Endothelial cell of umbilical vein (primary cell): Measurements from ENCODE around the gene LCE2A. TPM values are rescaled to one million over a fixed set of nuclear protein-coding genes. Genes with fewer than 3 reads are reported as not detected.

Source experiments
- BruUV-seq: library from RNA; stranded (reverse); fragments of 400-500 nt; replicated peaks from 2 replicates; lab custom pipeline; 2021; lab: Mats Ljungman, UMichigan
- CTCF ChIA-PET: fragments of 300-600, 350-600 bp; sonication (Branson Sonifier 250); formaldehyde crosslinking; loops from one replicate; lab custom pipeline; 2021; ENCODE audit warnings: antibody characterized with exemption, inconsistent platforms; lab: Charles Lee
- POLR2A ChIA-PET: fragments of 300-600, 350-600 bp; sonication (Branson Sonifier 250); formaldehyde crosslinking; loops from one replicate; lab custom pipeline; 2021; ENCODE audit warnings: antibody characterized with exemption, inconsistent platforms; lab: Charles Lee
- DNase-seq: peaks from one replicate; pipeline ENCODE4 v3.0.0-alpha.2; 2011; ENCODE audit warnings: low read depth, low spot score
- FAIRE-seq: peaks from 2 replicates; lab custom pipeline; 2011; peaks lifted over from hg19 to GRCh38; lab: Jason Lieb, UNC
- H2AFZ ChIP-seq: 2 replicates; pipeline ENCODE4 v1.6.0; 2012; ENCODE audit warnings: low read depth, low read length, control low read depth, inconsistent platforms
- H3K27ac ChIP-seq: 2 replicates; pipeline ENCODE4 v1.5.1; 2011; ENCODE audit warnings: low read depth, mild to moderate bottlenecking, control low read depth, low read length, moderate library complexity; ENCODE audit not compliant: insufficient read depth
- H3K27me3 ChIP-seq, 2 experiments: 2 replicates each; pipeline versions ENCODE4 v1.6.0 to v1.6.1; 2011; ENCODE audit warnings: low read length in 2 of 2, mixed read lengths in 1 of 2; ENCODE audit not compliant: control insufficient read depth in 2 of 2, insufficient read depth in 2 of 2
- H3K36me3 ChIP-seq, 2 experiments: 2 replicates in 1 of 2; 3 replicates in 1 of 2; pipeline ENCODE4 v1.5.1; 2011; ENCODE audit warnings: low read length in 2 of 2, mild to moderate bottlenecking in 1 of 2, moderate library complexity in 1 of 2; ENCODE audit not compliant: control insufficient read depth in 2 of 2, insufficient read depth in 2 of 2; ENCODE audit errors: extremely low read depth in 1 of 2
- H3K4me1 ChIP-seq: 3 replicates; pipeline ENCODE4 v1.5.1; 2011; ENCODE audit warnings: mild to moderate bottlenecking, low read length; ENCODE audit not compliant: control insufficient read depth, insufficient read depth; ENCODE audit errors: extremely low read depth
- H3K4me2 ChIP-seq: 2 replicates; pipeline ENCODE4 v1.6.1; 2011; ENCODE audit warnings: low read length, control low read depth, mixed read lengths; ENCODE audit not compliant: insufficient read depth
- H3K4me3 ChIP-seq, 3 experiments: fragments of 200-600 bp in 1 of 3; sonication (generic), shearing (Covaris generic) in 1 of 3; replicated peaks in 1 of 3; 2 replicates each; pipeline ENCODE4 v1.5.1; 2011 to 2016; ENCODE audit warnings: control low read depth in 3 of 3, low read length in 3 of 3, mild to moderate bottlenecking in 2 of 3, inconsistent platforms in 1 of 3, low read depth in 1 of 3, moderate library complexity in 1 of 3; ENCODE audit not compliant: insufficient read depth in 1 of 3
- H3K79me2 ChIP-seq: 2 replicates; pipeline ENCODE4 v1.6.0; 2012; ENCODE audit warnings: low read length, inconsistent platforms; ENCODE audit not compliant: control insufficient read depth, insufficient read depth
- H3K9ac ChIP-seq: replicated peaks from 2 replicates; pipeline ENCODE3; 2011; ENCODE audit warnings: low read length, control low read depth; ENCODE audit not compliant: insufficient read depth; ENCODE audit errors: extremely low read depth
- H3K9me1 ChIP-seq: replicated peaks from 3 replicates; pipeline ENCODE4 v1.6.0; 2011; ENCODE audit warnings: mild to moderate bottlenecking, low read length; ENCODE audit not compliant: control insufficient read depth, insufficient read depth; ENCODE audit errors: extremely low read depth
- H3K9me3 ChIP-seq: replicated peaks from 2 replicates; pipeline ENCODE4 v1.5.1; 2012; ENCODE audit warnings: low read length, inconsistent platforms; ENCODE audit not compliant: control insufficient read depth, insufficient read depth
- H4K20me1 ChIP-seq: replicated peaks from 2 replicates; pipeline ENCODE3; 2011; ENCODE audit warnings: mild to moderate bottlenecking, low read length; ENCODE audit not compliant: control insufficient read depth, insufficient read depth; ENCODE audit errors: extremely low read depth
- EZH2 ChIP-seq: IDR thresholded peaks from 2 replicates; pipeline ENCODE4 v1.6.1; 2012; ENCODE audit warnings: borderline replicate concordance, low read depth, mild to moderate bottlenecking, moderate library complexity, low read length, inconsistent platforms; ENCODE audit not compliant: severe bottlenecking
- FOS ChIP-seq: IDR thresholded peaks from 2 replicates; pipeline ENCODE4 v1.6.1; 2011; ENCODE audit warnings: mild to moderate bottlenecking, low read length, moderate library complexity, borderline replicate concordance; ENCODE audit not compliant: insufficient read depth
- GATA2 ChIP-seq: IDR thresholded peaks from 2 replicates; pipeline ENCODE4 v1.7.0; 2011; ENCODE audit warnings: low read depth, mild to moderate bottlenecking, moderate library complexity, mixed read lengths, low read length; ENCODE audit not compliant: insufficient read length, insufficient read depth
- JUN ChIP-seq: IDR thresholded peaks from 2 replicates; pipeline ENCODE4 v1.6.1; 2011; ENCODE audit warnings: borderline replicate concordance, low read depth; ENCODE audit not compliant: insufficient read length, insufficient read depth
- MYC ChIP-seq: IDR thresholded peaks from one replicate; pipeline ENCODE4 v1.6.1; 2011; ENCODE audit warnings: mild to moderate bottlenecking, low read depth, low read length
- POLR2A ChIP-seq: IDR thresholded peaks from 2 replicates; pipeline ENCODE4 v1.6.1; 2012; ENCODE audit warnings: low read depth, mild to moderate bottlenecking, control low read depth, low read length
- POLR2AphosphoS5 ChIP-seq: IDR thresholded peaks from 2 replicates; pipeline ENCODE4 v1.6.1; 2012; ENCODE audit warnings: low read depth, mild to moderate bottlenecking, control low read depth, low read length, moderate library complexity; ENCODE audit not compliant: insufficient read depth
- dilution Hi-C: fragments of 300-500 bp; cut with MboI; formaldehyde crosslinking; loops from one replicate; pipeline ENCODE4 v1.15.0; 2019; ENCODE audit warnings: low sequenced_read_pairs; ENCODE audit not compliant: extremely low pct_ligation_motif_present
- intact Hi-C: fragments of 100-400 bp; cut with micrococcal nuclease; formaldehyde crosslinking; loops from one replicate; pipeline ENCODE4 v1.10.0; 2022
- polyA plus RNA-seq, 4 experiments: library from polyadenylated mRNA; depleted of rRNA in 3 of 4; stranded (reverse) in 3 of 4; unstranded in 1 of 4; fragments of >200 nt; gene quantifications; 2 replicates each; pipeline versions ENCODE4 v1.2.1 to v1.2.3, GENCODE V29; 2011 to 2012; ENCODE audit warnings: missing spikeins in 1 of 4
- total RNA-seq: library from RNA; stranded (reverse); gene quantifications from 2 replicates; pipeline ENCODE4 v1.2.3, GENCODE V29; 2021
- TF ChIP-seq, protein P1 (sequence below): IDR thresholded peaks from 2 replicates; pipeline ENCODE4 v1.6.1; 2011; ENCODE audit not compliant: insufficient read depth, insufficient read length
- TF ChIP-seq, protein P2 (sequence below), 2 donors: IDR thresholded peaks; 1 replicate in 1 of 2; 2 replicates in 1 of 2; pipeline ENCODE4 v1.5.1; 2011; ENCODE audit warnings: low read length in 2 of 2, mild to moderate bottlenecking in 2 of 2, moderate library complexity in 2 of 2, control low read depth in 1 of 2, inconsistent platforms in 1 of 2, low read depth in 1 of 2; ENCODE audit not compliant: insufficient read depth in 1 of 2; ENCODE audit errors: extremely low read depth in 1 of 2

The LCE2A gene
- total and polyA plus RNA-seq, 2 donors (not counting 3 experiments of a cell fraction or from before 2014, with no cell fraction given): not detected

DNA sequence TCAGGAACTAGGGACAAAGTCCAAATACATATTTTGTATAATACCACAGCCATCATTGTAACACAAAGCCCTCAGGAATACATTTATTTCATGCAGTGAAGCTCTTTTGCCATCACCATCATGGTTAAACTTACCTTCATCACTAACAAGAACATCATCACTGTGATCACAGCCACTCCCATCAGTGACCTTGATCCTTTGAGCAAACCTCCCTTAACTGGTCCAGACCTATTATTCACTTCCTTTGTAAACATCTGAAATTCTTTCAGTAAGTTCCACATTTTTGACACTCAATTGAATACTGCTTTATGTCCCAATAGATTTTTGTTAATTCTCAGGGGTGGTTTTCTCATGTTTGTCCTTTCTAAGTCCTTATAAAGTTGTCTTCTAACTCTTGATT is 43.5 kb downstream of the LCE2A start:
- H3K36me3 ChIP-seq: no peaks in the 10 kb centered on the region
- no peak overlapping the region for H3K9ac ChIP-seq
- H3K27me3 ChIP-seq: no peaks in the 10 kb centered on the region
- H3K4me3 ChIP-seq: no peak overlapping the region
- no peaks in the 10 kb centered on the region for H3K9me1 ChIP-seq
- POLR2A ChIA-PET: no interaction called here
- FAIRE-seq: no peak
- intact Hi-C loops: no loop called here
- no peak overlapping the region for H3K4me2 ChIP-seq
- H3K79me2 ChIP-seq: no peaks in the 10 kb centered on the region
- no peaks in the 10 kb centered on the region for H3K4me1 ChIP-seq
- H4K20me1 ChIP-seq: no peaks in the 10 kb centered on the region
- no peak for DNase-seq
- H3K27ac ChIP-seq: no peak overlapping the region
- BruUV-seq: no TSS peak
- H3K9me3 ChIP-seq: no peaks in the 10 kb centered on the region
- dilution Hi-C loops: no loop called here
- TF ChIP-seq FOS (no peak), JUN (no peak), MYC (no peak), GATA2 (no peak), POLR2A (no peak), POLR2AphosphoS5 (no peak), EZH2 (no peak)
- TF ChIP-seq, protein P1, sequence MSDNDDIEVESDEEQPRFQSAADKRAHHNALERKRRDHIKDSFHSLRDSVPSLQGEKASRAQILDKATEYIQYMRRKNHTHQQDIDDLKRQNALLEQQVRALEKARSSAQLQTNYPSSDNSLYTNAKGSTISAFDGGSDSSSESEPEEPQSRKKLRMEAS: no peak
- TF ChIP-seq, protein P2, sequence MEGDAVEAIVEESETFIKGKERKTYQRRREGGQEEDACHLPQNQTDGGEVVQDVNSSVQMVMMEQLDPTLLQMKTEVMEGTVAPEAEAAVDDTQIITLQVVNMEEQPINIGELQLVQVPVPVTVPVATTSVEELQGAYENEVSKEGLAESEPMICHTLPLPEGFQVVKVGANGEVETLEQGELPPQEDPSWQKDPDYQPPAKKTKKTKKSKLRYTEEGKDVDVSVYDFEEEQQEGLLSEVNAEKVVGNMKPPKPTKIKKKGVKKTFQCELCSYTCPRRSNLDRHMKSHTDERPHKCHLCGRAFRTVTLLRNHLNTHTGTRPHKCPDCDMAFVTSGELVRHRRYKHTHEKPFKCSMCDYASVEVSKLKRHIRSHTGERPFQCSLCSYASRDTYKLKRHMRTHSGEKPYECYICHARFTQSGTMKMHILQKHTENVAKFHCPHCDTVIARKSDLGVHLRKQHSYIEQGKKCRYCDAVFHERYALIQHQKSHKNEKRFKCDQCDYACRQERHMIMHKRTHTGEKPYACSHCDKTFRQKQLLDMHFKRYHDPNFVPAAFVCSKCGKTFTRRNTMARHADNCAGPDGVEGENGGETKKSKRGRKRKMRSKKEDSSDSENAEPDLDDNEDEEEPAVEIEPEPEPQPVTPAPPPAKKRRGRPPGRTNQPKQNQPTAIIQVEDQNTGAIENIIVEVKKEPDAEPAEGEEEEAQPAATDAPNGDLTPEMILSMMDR (IDR thresholded peaks at IDR 0.05; ENCODE audit: extremely low read depth in 1 of 2, insufficient read depth in 1 of 2, low read depth in 1 of 2, low read length in 2 of 2): no peak
- no peak overlapping the region for H2AFZ ChIP-seq
- CTCF ChIA-PET: no interaction called here
